HepG2 (cell line): ENCODE data around the gene NEDD4L. TPM values are rescaled to one million over a fixed set of nuclear protein-coding genes. Genes with fewer than 3 reads are reported as not detected.

ENCODE experiments used
- ATAC-seq: fragments of 200-7000 bp; cut with Tn5 transposase; 3 replicates; pipeline ENCODE4 v1.9.1; 2020; ENCODE audit warnings: mild to moderate bottlenecking, moderate library complexity
- BruUV-seq: library from RNA; stranded (reverse); fragments of 400-500 nt; replicated peaks from 2 replicates; lab custom pipeline; 2021; lab: Mats Ljungman, UMichigan
- CTCF ChIA-PET: fragments of 300-600 bp; formaldehyde crosslinking; extraction: SDS; loops from one replicate; lab custom pipeline; 2021; ENCODE audit warnings: low total read pairs, inconsistent platforms, low intra/inter-chr PET ratio; lab: Yijun Ruan, JAX
- POLR2A ChIA-PET: fragments of 350-600 bp; sonication (Branson Sonifier 250); formaldehyde crosslinking; loops from one replicate; lab custom pipeline; 2020; ENCODE audit warnings: antibody characterized with exemption, inconsistent platforms; lab: Yijun Ruan, JAX
- DNase-seq: peaks from one replicate; pipeline ENCODE4 v3.0.0-alpha.2; 2015; ENCODE audit warnings: low spot score
- FAIRE-seq: peaks from 3 replicates; lab custom pipeline; 2011; peaks lifted over from hg19 to GRCh38; lab: Jason Lieb, UNC
- H2AFZ ChIP-seq: one replicate; pipeline ENCODE4 v1.6.1; 2011; ENCODE audit warnings: low read length, inconsistent platforms
- H3K27ac ChIP-seq: fragments of 300-600 bp; 3 replicates; pipeline ENCODE4 v1.8.0; 2011; ENCODE audit warnings: mixed run types, mild to moderate bottlenecking, mixed read lengths, low read length, inconsistent platforms; ENCODE audit not compliant: insufficient read depth; ENCODE audit errors: extremely low read length
- H3K27me3 ChIP-seq, 2 experiments: fragments of 200-600 bp in 1 of 2; 2 replicates in 1 of 2; 3 replicates in 1 of 2; pipeline versions ENCODE4 v1.6.0 to v1.8.0; 2011; ENCODE audit warnings: low read length in 2 of 2, mild to moderate bottlenecking in 2 of 2, moderate library complexity in 2 of 2, inconsistent platforms in 1 of 2; ENCODE audit not compliant: insufficient read depth in 2 of 2, control insufficient read depth in 1 of 2
- H3K36me3 ChIP-seq, 2 experiments: fragments of 200-600 bp in 1 of 2; replicated peaks in 1 of 2; 2 replicates in 1 of 2; 3 replicates in 1 of 2; pipeline versions ENCODE4 v1.5.1 to v1.8.0; 2011; ENCODE audit warnings: low read length in 2 of 2, inconsistent platforms in 1 of 2; ENCODE audit not compliant: insufficient read depth in 2 of 2, control insufficient read depth in 1 of 2
- H3K4me1 ChIP-seq: 2 replicates; pipeline ENCODE4 v1.5.1; 2012; ENCODE audit warnings: low read length, inconsistent platforms; ENCODE audit not compliant: insufficient read depth
- H3K4me2 ChIP-seq: 2 replicates; pipeline ENCODE4 v1.6.0; 2011; ENCODE audit warnings: low read depth, low read length, inconsistent platforms
- H3K4me3 ChIP-seq, 3 experiments: fragments of 200-600 bp in 1 of 3; sonication (generic), shearing (Covaris generic) in 1 of 3; replicated peaks in 1 of 3; 2 replicates each; pipeline ENCODE4 v1.5.1; 2011 to 2016; ENCODE audit warnings: low read length in 3 of 3, inconsistent platforms in 2 of 3, low read depth in 2 of 3, mild to moderate bottlenecking in 2 of 3, control low read depth in 1 of 3, mixed read lengths in 1 of 3; ENCODE audit not compliant: insufficient read depth in 1 of 3
- H3K79me2 ChIP-seq: one replicate; pipeline ENCODE4 v1.6.1; 2011; ENCODE audit warnings: low read length, inconsistent platforms; ENCODE audit not compliant: insufficient read depth
- H3K9ac ChIP-seq: 2 replicates; pipeline ENCODE4 v1.6.0; 2011; ENCODE audit warnings: mild to moderate bottlenecking, low read depth, low read length, inconsistent platforms; ENCODE audit not compliant: insufficient read depth
- H3K9me3 ChIP-seq: 2 replicates; pipeline ENCODE4 v1.5.1; 2012; ENCODE audit warnings: mild to moderate bottlenecking, low read length
- H4K20me1 ChIP-seq: 2 replicates; pipeline ENCODE4 v1.6.0; 2011; ENCODE audit warnings: inconsistent platforms, mild to moderate bottlenecking, low read length, moderate library complexity; ENCODE audit not compliant: insufficient read depth
- AFF4 ChIP-seq: sonication (generic); formaldehyde crosslinking; IDR thresholded peaks from 2 replicates; pipeline ENCODE4 v1.4.0; 2020; ENCODE audit warnings: missing genetic modification reagents
- AGO2 ChIP-seq: fragments of 200-400 bp; formaldehyde crosslinking; optimal IDR thresholded peaks from 2 replicates; pipeline ENCODE3; 2017; ENCODE audit warnings: mild to moderate bottlenecking, low read depth, low read length, moderate library complexity
- GLMP ChIP-seq: sonication (generic); formaldehyde crosslinking; IDR thresholded peaks from 2 replicates; pipeline ENCODE4 v1.9.0; 2021; ENCODE audit warnings: missing genetic modification reagents, mild to moderate bottlenecking, borderline replicate concordance
- NONO ChIP-seq, 2 experiments: fragments of 450-650 bp in 1 of 2; sonication (generic) in 1 of 2; formaldehyde crosslinking in 1 of 2; IDR thresholded peaks in 1 of 2; conservative IDR thresholded peaks in 1 of 2; 2 replicates each; pipeline versions ENCODE4 v1.6.1 to v1.8.0; 2017 to 2022; ENCODE audit warnings: mild to moderate bottlenecking in 1 of 2, missing genetic modification reagents in 1 of 2, moderate library complexity in 1 of 2
- POLR2A ChIP-seq, 2 experiments: IDR thresholded peaks; 2 replicates each; pipeline ENCODE4 v1.6.1; 2011; ENCODE audit warnings: low read depth in 2 of 2, low read length in 2 of 2, mild to moderate bottlenecking in 1 of 2, moderate library complexity in 1 of 2; ENCODE audit not compliant: insufficient read depth in 1 of 2
- POLR2AphosphoS5 ChIP-seq: IDR thresholded peaks from 2 replicates; pipeline ENCODE4 v1.6.1; 2012; ENCODE audit warnings: low read depth, low read length
- SP4 ChIP-seq: sonication (generic); formaldehyde crosslinking; IDR thresholded peaks from 2 replicates; pipeline ENCODE4 v1.8.1; 2023; ENCODE audit warnings: mild to moderate bottlenecking, missing genetic modification reagents
- YY1 ChIP-seq: IDR thresholded peaks from 2 replicates; pipeline ENCODE4 v1.6.1; 2011; ENCODE audit warnings: low read length, low read depth, moderate library complexity, mild to moderate bottlenecking; ENCODE audit not compliant: insufficient read depth, insufficient replicate concordance
- ZFX ChIP-seq: sonication (generic); formaldehyde crosslinking; IDR thresholded peaks from 2 replicates; pipeline ENCODE4 v1.4.0; 2020; ENCODE audit warnings: mild to moderate bottlenecking, low read depth, missing genetic modification reagents, moderate library complexity
- ZNF670 ChIP-seq: sonication (generic); formaldehyde crosslinking; IDR thresholded peaks from 2 replicates; pipeline ENCODE4 v1.8.0; 2022; ENCODE audit warnings: mild to moderate bottlenecking, missing genetic modification reagents, borderline replicate concordance
- WGBS: methylation state at CpG from one replicate; pipeline ENCODE4 v1.1.6; 2017; ENCODE audit warnings: low lambda C conversion rate; 5-methylcytosine and 5-hydroxymethylcytosine counted together
- in situ Hi-C: cut with HindIII; loops from 2 replicates; pipeline ENCODE4 v1.10.0; 2017; ENCODE audit warnings: low pct_unique_long_range_greater_than_20kb; ENCODE audit not compliant: extremely low pct_ligation_motif_present
- intact Hi-C: fragments of 100-400 bp; cut with micrococcal nuclease; formaldehyde crosslinking; loops from one replicate; pipeline ENCODE4 v1.10.0; 2022; ENCODE audit not compliant: unreplicated experiment
- polyA plus RNA-seq, 8 experiments: library from polyadenylated mRNA; depleted of rRNA in 3 of 8; stranded (reverse) in 7 of 8; unstranded in 1 of 8; fragments of >200 nt; fragmentation: Illumina TruSeq in 4 of 8; extraction: Trizol in 4 of 8; gene quantifications; 2 replicates each; pipeline versions ENCODE4 v1.2.1 to v1.2.3, GENCODE V29; 2011 to 2016; ENCODE audit warnings: low read depth in 4 of 8, missing spikeins in 1 of 8, mixed read lengths in 1 of 8; ENCODE audit not compliant: insufficient read depth in 1 of 8
- total RNA-seq, 5 experiments: library from RNA; depleted of rRNA; stranded (reverse); fragments of >200 nt; fragmentation: Illumina TruSeq; extraction: Trizol; gene quantifications; 2 replicates each; pipeline ENCODE4 v1.2.3, GENCODE V29; 2016; ENCODE audit warnings: low read depth in 1 of 5
- TF ChIP-seq, protein P1 (sequence below): sonication (generic); formaldehyde crosslinking; conservative IDR thresholded peaks from 2 replicates; pipeline ENCODE4 v1.4.0; 2020; ENCODE audit warnings: missing genetic modification reagents

NEDD4L gene
- total and polyA plus RNA-seq, 2 of the 13 experiments (the other 11 are each of a cell fraction or from before 2014, with no cell fraction given), result 168 to 390 TPM

DNA sequence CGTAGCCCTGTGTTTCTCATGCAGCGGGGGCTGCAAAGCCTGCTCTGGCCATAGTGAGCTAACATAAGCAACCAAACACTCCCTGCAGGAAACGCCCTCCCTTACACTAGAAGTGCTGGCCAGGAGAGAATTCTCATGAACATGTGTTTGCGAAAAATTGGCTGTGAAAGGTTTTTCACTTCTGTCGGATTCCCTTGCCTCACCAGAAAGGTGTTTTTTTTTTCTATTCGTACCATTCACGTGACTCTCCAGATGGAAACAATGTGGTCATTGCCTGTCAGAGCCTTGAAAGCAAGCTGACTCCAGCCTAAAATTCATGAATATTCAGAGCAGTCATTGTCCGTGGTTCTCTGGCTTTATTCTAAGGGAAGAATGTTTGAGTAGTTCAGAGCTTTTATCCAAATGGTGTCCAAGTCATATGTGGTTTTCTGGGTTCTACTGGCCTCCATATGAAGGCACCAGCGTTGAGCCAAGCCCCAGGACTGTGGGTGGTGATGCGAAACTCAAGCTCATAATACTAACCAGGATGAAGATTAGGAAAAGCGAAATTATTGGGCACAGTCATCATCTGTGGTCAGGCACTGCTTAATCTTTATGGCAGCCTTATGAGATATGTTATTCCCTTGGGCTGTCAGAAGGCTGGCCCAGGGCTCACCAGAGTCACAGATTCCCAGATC lies 348.4 kb downstream of the NEDD4L start:
- intact Hi-C loops, result loop anchor here (5.0 kb wide), 1 partner anchor 435 kb away; no protein-coding TSS in a partner anchor
- Histone ChIP-seq H2AFZ (no peak overlapping the region), H3K27me3 (no peaks in the 10 kb centered on the region), H3K4me2 (no peak overlapping the region), H3K27ac (peak overlapping the region; percentile 53), H3K36me3 (peaks cover 38 to 91% of the 10 kb centered on the region in 2 experiments), H3K9ac (no peak overlapping the region), H3K4me1 (peaks cover 86% of the 10 kb centered on the region), H4K20me1 (peaks cover 19% of the 10 kb centered on the region; the same call in 1 of the 2 replicates), H3K79me2 (peaks cover 79% of the 10 kb centered on the region), H3K9me3 (no peaks in the 10 kb centered on the region), H3K4me3 (no peak overlapping the region)
- FAIRE-seq, result peak; percentile 21
- in situ Hi-C loops, result loop anchor here (10.0 to 25.0 kb wide), 2 partner anchors 438 to 670 kb away; no protein-coding TSS in a partner anchor
- ATAC-seq, result no peak; the same call in 2 of the 3 replicates
- ChIA-PET CTCF (no interaction called here), POLR2A (interaction anchor here (1.0 to 2.6 kb wide), 7 partner anchors 9 to 346 kb away, joined by 3 to 16 read pairs (median 3); no protein-coding TSS in a partner anchor)
- no peak for DNase-seq
- TF ChIP-seq AGO2, result peak; percentile 52
- no peak for TF ChIP-seq GLMP (CRISPR knock-in tag)
- no peak for TF ChIP-seq NONO (IDR thresholded peaks at IDR 0.05)
- TF ChIP-seq NONO (CRISPR knock-in tag; conservative IDR thresholded peaks at IDR 0.05), result 0 out of 2 replicates have a peak, but pooled peaks have one; percentile 13
- TF ChIP-seq YY1, result no peak
- peak in 1 of 2 experiments; percentile 11; a peak in 1 of 4 replicates for TF ChIP-seq POLR2A (IDR thresholded peaks at IDR 0.05; ENCODE audit: insufficient read depth in 1 of 2, low read depth in 2 of 2, low read length in 2 of 2)
- 0 out of 2 replicates have a peak, but pooled peaks have one; percentile 67 for TF ChIP-seq AFF4 (CRISPR knock-in tag)
- TF ChIP-seq SP4 (CRISPR knock-in tag), result 0 out of 2 replicates have a peak, but pooled peaks have one; percentile 19
- TF ChIP-seq ZNF670 (CRISPR knock-in tag), result no peak
- TF ChIP-seq, protein P1, sequence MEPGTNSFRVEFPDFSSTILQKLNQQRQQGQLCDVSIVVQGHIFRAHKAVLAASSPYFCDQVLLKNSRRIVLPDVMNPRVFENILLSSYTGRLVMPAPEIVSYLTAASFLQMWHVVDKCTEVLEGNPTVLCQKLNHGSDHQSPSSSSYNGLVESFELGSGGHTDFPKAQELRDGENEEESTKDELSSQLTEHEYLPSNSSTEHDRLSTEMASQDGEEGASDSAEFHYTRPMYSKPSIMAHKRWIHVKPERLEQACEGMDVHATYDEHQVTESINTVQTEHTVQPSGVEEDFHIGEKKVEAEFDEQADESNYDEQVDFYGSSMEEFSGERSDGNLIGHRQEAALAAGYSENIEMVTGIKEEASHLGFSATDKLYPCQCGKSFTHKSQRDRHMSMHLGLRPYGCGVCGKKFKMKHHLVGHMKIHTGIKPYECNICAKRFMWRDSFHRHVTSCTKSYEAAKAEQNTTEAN (CRISPR knock-in tag), result 0 out of 2 replicates have a peak, but pooled peaks have one; percentile 24
- 0 out of 2 replicates have a peak, but pooled peaks have one; percentile 23 for TF ChIP-seq POLR2AphosphoS5
- TF ChIP-seq ZFX (CRISPR knock-in tag), result no peak
- BruUV-seq, result no TSS peak
- WGBS, result 90% methylated on average over 9 of the region's 11 CpGs
